NCI-H1417 treated with DMSO at 0.1 percent for 48 hours (cell line): ENCODE measurements around the gene ARHGEF28.

Source experiments
- DNase-seq: peaks from one replicate; lab custom pipeline; 2025; lab: John Stamatoyannopoulos, UW

ARHGEF28 gene

GRCh38 chr5:73623901-73624404 is 2.0 kb upstream of the ARHGEF28 start:
- DNase-seq = no peak

- DNase-seq = no peak
These were observed 1.1 kb upstream of the ARHGEF28 start for GRCh38 chr5:73624888-73625287.

GRCh38 chr5:73625372-73625943 is 538 bp upstream of the ARHGEF28 start:
- DNase-seq = no peak

- DNase-seq = no peak
These were observed 868 bp downstream of the ARHGEF28 start for GRCh38 chr5:73626814-73627313.

- DNase-seq = no peak
These were observed 3.5 kb downstream of the ARHGEF28 start for GRCh38 chr5:73629456-73629855.

GRCh38 chr5:73630765-73631164 is 4.8 kb downstream of the ARHGEF28 start:
- DNase-seq = no peak

GRCh38 chr5:73631500-73631899 is 5.5 kb downstream of the ARHGEF28 start:
- no peak for DNase-seq

- DNase-seq = no peak
These were observed 7.1 kb downstream of the ARHGEF28 start for GRCh38 chr5:73633060-73633459.

GRCh38 chr5:73636408-73636807 is 10.4 kb downstream of the ARHGEF28 start:
- no peak for DNase-seq

GRCh38 chr5:73637565-73637964 is 11.6 kb downstream of the ARHGEF28 start:
- no peak for DNase-seq

GRCh38 chr5:73638344-73639095 is 12.5 kb downstream of the ARHGEF28 start:
- DNase-seq = no peak

GRCh38 chr5:73640861-73641320 is 14.9 kb downstream of the ARHGEF28 start:
- DNase-seq = no peak

GRCh38 chr5:73641811-73642210 is 15.8 kb downstream of the ARHGEF28 start:
- no peak for DNase-seq

- DNase-seq = no peak
These were observed 16.3 kb downstream of the ARHGEF28 start for GRCh38 chr5:73642344-73642743.

GRCh38 chr5:73644385-73644963 is 18.5 kb downstream of the ARHGEF28 start:
- DNase-seq = no peak

- no peak for DNase-seq
These were observed 21.7 kb downstream of the ARHGEF28 start for GRCh38 chr5:73647721-73648120.

GRCh38 chr5:73648515-73648914 is 22.5 kb downstream of the ARHGEF28 start:
- no peak for DNase-seq

GRCh38 chr5:73649926-73650325 is 23.9 kb downstream of the ARHGEF28 start:
- DNase-seq = no peak

- no peak for DNase-seq
These were observed 26.4 kb downstream of the ARHGEF28 start for GRCh38 chr5:73652391-73652790.

- no peak for DNase-seq
These were observed 28.3 kb downstream of the ARHGEF28 start for GRCh38 chr5:73654171-73654811.

GRCh38 chr5:73654819-73655318 is 28.9 kb downstream of the ARHGEF28 start:
- DNase-seq = no peak

- DNase-seq = no peak
These were observed 29.6 kb downstream of the ARHGEF28 start for GRCh38 chr5:73655521-73656160.
